Measurements from ENCODE around the gene ZEB2. TPM values are rescaled to one million over a fixed set of nuclear protein-coding genes. Genes with fewer than 3 reads are reported as not detected.

The ZEB2 gene
- total RNA-seq, 4 donors from 2014 or later, result 168 to 344 (median 251) TPM

DNA sequence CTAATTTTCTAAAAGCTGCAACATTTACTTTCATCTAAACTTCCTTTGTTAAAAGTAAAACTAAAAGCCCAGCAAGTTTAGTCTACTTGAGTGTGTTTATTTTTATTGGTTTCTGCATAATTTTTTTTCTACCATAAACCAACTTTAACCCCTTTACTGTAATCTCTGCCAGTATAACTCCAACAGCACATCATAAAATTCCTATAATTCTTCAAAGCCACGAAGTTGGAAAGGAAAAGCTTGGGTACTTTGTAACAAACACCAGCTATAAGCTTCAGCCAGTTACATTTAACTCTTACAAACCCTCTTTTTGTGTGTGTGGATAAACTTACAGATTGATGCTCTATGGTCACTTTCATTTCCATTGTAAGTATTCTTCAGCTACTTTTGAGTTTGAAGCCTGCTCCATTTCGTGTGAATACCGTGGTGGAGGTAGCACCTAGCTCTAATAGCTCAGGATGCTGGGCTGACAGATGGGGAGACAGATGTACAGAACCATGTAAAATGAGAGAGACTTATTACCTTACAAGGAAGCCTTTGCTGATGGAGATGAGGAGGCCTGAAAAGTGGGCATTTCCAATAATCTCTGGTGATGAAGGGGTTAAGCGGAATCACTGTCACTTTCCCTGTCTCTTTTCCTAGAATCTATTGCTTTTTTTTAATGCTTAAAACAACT, 42.5 kb downstream of the ZEB2 start:
- TF ChIP-seq, protein P1, sequence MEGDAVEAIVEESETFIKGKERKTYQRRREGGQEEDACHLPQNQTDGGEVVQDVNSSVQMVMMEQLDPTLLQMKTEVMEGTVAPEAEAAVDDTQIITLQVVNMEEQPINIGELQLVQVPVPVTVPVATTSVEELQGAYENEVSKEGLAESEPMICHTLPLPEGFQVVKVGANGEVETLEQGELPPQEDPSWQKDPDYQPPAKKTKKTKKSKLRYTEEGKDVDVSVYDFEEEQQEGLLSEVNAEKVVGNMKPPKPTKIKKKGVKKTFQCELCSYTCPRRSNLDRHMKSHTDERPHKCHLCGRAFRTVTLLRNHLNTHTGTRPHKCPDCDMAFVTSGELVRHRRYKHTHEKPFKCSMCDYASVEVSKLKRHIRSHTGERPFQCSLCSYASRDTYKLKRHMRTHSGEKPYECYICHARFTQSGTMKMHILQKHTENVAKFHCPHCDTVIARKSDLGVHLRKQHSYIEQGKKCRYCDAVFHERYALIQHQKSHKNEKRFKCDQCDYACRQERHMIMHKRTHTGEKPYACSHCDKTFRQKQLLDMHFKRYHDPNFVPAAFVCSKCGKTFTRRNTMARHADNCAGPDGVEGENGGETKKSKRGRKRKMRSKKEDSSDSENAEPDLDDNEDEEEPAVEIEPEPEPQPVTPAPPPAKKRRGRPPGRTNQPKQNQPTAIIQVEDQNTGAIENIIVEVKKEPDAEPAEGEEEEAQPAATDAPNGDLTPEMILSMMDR (IDR thresholded peaks at IDR 0.05), result no peak
- DNase-seq (ENCODE audit: low spot score), result no peak
- no peak for ATAC-seq (ENCODE audit: low FRiP score)

DNA sequence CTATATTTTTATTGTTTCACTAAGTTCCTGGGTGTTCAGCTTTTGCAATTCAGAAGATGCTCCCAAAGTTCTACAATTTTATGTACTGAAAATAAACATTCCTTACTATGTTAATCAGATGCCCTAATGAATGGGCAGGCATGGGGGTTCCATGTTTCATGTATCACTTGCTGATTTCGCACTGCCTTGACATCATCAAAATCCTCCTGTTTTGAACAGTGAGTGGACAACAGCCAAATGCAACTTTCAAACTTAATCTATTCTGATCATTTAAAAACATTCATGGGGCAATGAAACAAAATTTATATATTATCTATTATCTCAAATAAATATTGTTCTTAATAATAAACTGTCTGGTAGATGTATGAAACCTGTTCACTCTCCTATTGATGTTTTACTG, 43.2 kb downstream of the ZEB2 start:
- ATAC-seq (ENCODE audit: low FRiP score) (no peak), DNase-seq (ENCODE audit: low spot score) (no peak)
- TF ChIP-seq, protein P1 (IDR thresholded peaks at IDR 0.05), result no peak

DNA sequence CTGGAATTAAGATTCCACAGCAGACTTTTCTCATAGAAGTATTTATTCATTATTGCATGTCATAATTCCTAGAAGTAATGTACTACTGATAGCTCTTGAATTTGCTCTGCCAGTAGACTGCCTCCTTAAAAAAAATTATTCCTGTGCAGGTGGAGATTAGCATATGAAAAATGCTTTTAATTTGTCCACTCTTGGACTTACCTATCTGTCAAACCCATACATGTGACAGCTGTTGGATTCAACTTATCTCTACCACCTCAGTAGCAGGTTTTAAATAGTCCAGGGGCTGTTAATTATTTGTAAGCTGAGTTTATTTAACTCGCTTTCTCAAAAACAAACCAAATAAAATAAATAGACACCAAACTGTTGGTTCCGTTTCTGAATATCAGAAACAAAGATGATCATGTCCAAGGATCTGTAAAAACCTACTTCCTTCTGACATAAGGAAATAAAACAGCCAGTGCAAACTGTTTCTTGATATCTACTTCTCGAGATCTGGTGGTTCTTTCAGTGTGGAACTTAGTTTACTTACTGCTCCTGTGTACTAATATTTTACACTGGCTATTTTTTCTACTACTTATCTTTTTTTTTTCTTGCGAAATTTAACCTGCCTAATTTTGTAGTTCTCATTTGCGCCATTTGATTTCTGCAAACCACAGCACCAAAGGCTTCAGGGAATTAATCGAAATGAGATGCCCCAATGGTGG, 44.2 kb downstream of the ZEB2 start:
- DNase-seq (ENCODE audit: low spot score), result no peak
- TF ChIP-seq, protein P1 (IDR thresholded peaks at IDR 0.05), result no peak
- no peak for ATAC-seq (ENCODE audit: low FRiP score)

DNA sequence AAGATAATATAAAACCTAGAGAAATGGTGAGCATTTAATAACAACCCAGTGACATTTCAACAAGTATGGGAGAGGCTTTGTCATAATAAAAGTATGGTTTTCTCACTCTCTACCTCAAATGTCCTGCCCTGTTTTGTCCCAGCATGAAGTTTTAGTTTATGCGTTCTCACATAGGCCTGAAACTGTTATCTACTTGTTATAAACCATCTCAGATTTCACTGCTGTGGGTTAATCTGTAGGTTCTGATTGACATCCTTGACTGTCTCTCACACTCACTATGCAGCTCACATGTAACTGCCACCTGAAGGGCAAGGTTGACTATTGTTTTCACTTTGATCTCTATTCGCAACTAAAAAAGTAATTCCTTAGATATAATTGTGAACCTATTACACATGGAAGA, 44.9 kb downstream of the ZEB2 start:
- no peak for ATAC-seq (ENCODE audit: low FRiP score)
- TF ChIP-seq, protein P1 (IDR thresholded peaks at IDR 0.05), result no peak
- no peak for DNase-seq (ENCODE audit: low spot score)

DNA sequence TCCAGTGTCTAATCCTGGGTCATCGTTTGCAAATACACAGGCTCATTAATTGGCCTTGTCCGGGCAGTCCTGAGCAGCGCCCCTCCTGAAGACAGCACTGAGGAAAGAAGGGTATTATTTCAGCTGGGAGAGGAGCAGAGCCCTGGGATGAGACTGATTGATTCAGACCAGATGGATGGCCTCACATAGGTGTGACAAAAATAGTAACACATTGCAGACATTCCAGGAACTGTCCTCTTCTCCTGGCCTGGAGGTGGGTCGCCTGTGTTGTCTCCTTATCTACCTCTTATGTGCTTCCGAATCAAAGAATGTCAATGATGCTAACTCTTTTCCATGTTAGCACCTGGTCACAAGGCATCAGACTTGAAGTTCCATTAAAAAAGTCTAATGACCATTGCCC, 45.9 kb downstream of the ZEB2 start:
- TF ChIP-seq, protein P1 (IDR thresholded peaks at IDR 0.05), result no peak
- ATAC-seq (ENCODE audit: low FRiP score), result no peak

DNA sequence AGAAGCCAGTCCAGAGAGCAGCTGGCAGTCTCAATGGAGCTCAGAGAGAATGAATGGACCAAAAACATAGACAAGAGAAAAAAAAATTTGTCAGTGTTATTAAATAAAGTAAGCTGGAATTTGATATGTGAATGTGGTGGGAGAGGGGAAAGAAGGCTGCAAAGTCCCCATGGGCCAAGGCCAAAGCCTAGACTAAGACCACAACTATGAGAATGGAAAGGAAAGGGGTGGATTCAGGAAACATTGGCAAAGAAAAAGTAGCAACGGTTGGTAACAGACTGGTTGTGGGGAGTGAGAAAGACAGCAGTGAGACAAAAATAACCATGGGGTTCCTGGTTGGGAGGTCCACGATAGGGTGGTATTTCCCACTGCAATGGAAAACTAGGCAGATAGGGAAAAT, 47.0 kb downstream of the ZEB2 start:
- ATAC-seq (ENCODE audit: low FRiP score), result no peak
- no peak for DNase-seq (ENCODE audit: low spot score)
- TF ChIP-seq, protein P1 (IDR thresholded peaks at IDR 0.05), result no peak

More for the DNA sequence above, 45.9 kb downstream of the ZEB2 start:
- DNase-seq (ENCODE audit: low spot score), result no peak

DNA sequence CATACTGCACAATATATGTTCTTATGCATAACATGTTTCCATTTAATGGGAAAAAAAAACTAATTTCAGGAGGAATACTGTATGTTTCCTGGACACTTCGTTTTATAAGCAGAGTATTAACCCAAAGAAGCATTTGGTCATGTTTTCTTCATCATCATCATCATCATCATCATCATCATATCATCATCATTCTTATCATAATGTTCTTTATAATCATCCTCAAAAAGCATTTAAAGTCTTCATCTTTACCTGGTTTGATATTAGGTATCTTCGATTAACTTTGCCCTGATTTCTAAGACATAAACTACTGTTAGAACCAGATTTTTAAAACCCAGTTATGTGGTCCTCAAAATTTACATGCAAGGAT, 47.9 kb downstream of the ZEB2 start:
- DNase-seq (ENCODE audit: low spot score) (no peak), ATAC-seq (ENCODE audit: low FRiP score) (no peak)
- TF ChIP-seq, protein P1 (IDR thresholded peaks at IDR 0.05), result no peak

Measured in omental fat pad (tissue), 4 donors.